T follicular helper cell (primary cell): Measurements from ENCODE around the gene VTI1A.
"Not testable (repeated sequence)": the region's sequence is repeated elsewhere in the genome, so short reads cannot be mapped to it uniquely, and the experiment has no call there.

Source experiments
- DNase-seq: peaks from one replicate; pipeline ENCODE4 v3.0.0-alpha.2; 2020; ENCODE audit warnings: low read depth

VTI1A gene

DNA sequence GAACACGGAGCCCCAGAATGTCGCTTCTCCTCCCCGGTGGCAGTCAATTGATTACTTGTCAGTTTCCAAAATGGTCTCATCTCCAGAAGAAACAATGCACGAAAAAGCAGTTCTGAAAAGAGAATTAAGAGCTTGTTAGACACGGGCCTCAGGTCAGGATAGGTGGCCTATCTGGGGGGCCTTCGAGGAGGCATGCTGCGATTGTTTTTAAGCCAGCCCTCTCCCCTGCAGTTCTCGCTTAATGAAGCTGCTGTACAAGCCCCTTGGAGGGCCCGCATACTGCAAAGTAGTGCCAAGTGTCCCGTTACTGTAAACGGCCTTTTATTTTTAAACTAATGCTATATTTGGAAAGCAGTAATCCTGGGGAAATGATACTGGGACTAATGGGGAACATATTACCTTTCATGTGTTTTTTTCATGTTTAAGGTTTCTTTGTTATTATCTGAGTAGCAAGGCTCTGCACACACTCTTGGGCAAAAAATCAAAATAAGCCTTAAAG is 388.3 kb downstream of the VTI1A start:
- no peak for DNase-seq

DNA sequence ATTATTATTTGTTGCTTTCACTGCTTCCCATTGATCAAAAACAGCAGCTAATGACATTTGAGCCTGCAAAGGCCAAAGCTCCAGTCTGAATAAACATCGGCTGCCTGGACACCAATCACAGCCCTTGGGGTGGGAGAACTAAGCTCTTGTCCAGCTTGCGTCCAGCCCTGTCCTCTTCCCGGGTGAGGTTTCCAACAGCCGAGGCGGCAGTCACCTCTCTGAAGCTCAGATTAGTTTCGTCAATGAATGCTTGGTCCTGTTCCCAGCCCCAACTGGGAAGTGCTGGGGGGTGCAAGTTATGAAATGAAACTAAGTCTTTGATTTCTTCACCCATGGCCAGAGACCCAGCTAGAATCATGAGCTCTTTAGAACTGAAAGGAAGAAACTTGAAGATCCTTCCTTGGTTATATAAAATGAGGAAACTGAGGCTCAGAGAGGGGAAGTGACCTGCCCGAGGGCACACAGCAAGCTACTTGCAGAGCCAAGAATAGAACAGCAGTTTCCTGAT is 389.0 kb downstream of the VTI1A start:
- DNase-seq, result no peak

DNA sequence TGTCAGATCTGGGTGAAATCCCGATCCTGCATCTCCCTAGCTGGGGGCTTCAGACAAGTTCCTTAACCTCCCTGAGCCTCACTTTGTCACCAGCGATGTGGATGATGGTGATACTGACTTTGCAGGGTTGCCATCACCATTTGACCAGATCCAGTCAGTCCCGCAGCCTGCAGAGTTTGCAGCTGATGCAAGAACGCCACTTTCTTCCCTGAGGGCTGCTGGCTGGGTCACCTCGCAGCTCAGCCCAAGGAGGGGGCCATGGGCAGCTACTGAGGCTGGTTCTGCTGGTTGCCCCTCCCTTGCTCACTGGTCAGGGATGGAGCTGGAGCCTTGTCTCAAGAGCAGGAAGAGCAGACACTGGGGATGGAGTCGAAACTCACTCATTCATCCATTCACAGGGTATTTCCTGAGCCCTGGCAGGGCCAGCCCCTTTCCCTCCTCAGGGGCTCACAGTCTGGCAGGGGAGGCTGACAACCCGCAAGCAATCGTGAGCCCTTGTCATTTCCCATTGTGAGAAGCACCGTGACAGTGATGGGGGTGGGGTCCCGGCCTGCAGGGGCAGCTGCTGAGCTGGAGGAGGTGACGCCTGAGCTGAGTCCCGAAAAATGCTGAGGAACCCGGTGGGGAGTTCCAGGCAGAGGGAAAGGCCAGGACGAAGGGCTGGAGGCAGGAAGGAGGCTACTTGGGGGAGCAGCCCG is 391.9 kb downstream of the VTI1A start:
- no peak for DNase-seq

GRCh38 chr10:112839928-112840654 is 393.1 kb downstream of the VTI1A start:
- DNase-seq, result no peak

DNA sequence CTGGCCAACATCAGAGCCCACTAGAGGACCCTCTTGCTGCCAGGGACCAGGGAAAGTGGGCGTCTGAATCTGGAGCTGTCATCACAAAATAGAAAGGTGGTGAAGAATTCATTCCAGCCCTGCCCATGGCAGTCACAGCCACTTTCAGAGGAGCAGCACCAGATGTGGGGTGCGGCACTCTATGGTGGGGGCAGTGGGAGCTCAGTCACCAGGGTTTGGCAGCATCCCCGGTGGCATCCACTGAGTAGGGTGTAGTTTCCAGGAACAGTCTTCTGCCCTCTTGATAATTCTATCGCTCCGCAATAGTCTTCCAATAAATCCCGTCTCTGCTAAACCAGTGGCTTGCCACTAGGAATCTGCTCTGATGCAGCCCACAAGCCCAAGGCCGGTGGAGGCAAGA is 394.5 kb downstream of the VTI1A start:
- DNase-seq, result no peak

DNA sequence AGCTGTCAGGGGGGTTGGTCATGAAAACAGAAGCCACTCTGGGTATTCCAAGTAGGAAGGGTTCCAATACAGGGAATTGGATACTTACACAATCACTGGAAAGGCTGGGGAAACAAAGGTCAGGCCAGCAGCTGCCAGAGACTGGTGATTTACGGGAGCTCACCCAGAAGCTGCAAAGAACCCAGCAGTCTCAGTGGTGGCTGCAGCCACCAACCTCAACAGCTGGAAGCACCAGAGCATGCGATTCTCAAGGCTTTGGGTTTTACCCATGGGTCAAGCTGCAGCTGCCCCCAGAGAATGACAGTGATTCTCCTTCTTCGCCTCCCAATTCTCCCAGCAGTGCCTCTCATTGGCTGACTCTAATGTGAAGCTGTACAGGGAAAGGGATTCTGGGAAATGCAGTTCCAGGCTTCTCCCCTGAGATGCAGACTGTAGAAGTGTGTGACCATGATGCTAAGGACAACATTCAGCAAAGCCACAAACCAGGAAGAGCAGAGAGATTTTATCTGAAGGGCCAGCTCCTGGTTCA is 395.9 kb downstream of the VTI1A start:
- no peak for DNase-seq

GRCh38 chr10:112843623-112844022 is 396.6 kb downstream of the VTI1A start:
- no peak for DNase-seq

DNA sequence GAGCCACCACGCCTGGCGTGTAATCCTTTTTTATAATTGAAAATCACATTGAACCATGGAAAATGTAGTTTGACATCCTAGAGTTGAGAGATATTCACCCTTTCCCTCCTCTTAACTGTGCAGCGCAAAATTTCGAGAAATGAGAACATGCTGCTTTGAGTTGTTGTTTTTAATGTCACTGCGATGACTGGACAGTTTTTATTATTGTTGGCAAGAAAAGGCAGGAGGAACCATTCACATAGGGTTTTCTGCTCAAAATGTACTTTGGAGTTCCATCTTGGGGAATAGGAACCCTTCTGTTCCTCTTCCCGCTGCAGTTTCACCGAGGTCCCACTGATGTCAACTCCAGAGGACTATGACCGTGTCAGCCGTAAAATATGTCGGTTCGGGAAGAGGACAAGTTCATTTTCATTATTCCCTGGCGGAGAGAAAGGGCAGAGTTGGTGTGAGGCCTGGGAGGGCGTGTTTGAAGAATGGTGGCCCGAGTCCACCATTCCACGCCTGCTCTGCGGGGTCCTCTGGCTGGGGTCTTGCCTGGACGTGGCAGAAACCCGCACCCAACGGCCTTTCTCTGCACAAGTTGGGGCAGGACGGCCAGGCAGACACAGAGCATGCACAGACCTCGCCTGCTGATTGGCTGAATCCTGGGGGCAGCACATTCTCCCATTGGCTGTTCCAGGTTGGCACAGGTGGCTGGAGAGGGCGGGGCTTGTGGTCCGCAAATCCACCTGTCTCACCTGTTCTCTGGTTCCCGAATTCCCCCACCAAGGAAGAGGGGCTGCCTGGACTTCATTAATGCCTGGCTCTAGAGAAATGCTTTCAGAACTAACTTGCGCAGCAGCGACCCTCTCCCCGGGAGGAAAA is 397.9 kb downstream of the VTI1A start:
- DNase-seq, result no peak

- DNase-seq, result no peak
These were observed 400.8 kb downstream of the VTI1A start for GRCh38 chr10:112847778-112848177.

GRCh38 chr10:112848228-112848627 is 401.2 kb downstream of the VTI1A start:
- no peak for DNase-seq

- DNase-seq, result no peak
These were observed 401.9 kb downstream of the VTI1A start for GRCh38 chr10:112848868-112849430.

DNA sequence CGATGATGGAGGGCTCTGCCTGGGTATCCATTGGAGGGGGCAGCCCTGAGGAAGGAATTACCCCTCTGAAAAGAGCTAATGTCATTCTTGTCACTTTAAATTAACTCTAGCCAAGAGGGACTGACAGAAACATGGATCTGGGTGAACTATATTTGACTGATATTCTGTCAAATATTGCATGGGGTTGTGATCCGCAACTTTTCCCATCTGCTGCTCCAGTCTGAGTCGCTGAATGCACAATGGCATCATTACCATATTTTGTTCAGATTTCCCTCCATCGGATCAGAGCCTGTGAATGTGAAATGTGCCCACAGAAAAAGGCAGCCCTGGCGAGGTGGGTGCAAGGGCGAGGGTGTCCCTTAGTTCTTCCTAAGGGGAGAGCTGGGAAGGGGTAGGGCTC is 402.5 kb downstream of the VTI1A start:
- no peak for DNase-seq

DNA sequence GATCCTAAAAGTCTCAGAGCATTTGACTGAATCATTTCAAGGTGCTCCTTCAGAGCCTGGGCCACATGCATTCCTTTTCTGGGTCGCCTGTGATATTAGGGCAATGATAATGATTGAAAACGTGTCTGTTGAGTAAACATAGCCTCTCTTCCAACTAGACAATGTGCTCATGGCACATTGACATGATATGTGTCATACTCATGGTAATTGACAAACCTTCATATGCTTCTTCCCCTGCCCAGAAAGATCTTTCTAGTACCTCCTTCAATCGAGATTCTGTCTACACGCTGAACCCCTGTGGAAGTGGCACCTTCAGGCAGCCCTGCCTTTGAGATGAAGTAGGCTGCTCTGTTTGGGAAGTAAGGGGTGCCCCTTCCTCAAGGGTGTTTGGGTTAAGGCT is 404.2 kb downstream of the VTI1A start:
- DNase-seq, result no peak

GRCh38 chr10:112851588-112852211 is 404.7 kb downstream of the VTI1A start:
- DNase-seq, result no peak

DNA sequence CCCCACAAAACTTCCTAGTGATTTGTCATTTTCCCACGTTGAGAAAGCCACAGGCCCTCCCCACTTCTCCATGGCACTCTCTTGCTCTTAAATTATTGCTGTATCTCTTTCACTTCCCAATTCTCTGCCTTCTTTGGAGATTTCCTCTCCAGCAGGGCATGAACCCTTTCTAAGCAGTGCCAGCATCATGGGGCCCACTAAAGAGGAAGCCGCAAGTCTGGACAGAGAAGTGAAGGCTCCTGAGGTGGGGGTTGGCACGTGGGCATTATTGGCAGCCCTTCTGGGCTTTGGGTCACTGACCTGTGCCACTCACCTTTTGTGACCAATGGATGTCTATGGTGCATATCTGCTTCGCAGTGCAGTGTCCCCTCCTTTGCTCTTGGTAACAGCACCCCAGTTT is 405.3 kb downstream of the VTI1A start:
- no peak for DNase-seq

GRCh38 chr10:112855134-112855533 is 408.1 kb downstream of the VTI1A start:
- no peak for DNase-seq

GRCh38 chr10:112857493-112857892 is 410.5 kb downstream of the VTI1A start:
- DNase-seq, result no peak

DNA sequence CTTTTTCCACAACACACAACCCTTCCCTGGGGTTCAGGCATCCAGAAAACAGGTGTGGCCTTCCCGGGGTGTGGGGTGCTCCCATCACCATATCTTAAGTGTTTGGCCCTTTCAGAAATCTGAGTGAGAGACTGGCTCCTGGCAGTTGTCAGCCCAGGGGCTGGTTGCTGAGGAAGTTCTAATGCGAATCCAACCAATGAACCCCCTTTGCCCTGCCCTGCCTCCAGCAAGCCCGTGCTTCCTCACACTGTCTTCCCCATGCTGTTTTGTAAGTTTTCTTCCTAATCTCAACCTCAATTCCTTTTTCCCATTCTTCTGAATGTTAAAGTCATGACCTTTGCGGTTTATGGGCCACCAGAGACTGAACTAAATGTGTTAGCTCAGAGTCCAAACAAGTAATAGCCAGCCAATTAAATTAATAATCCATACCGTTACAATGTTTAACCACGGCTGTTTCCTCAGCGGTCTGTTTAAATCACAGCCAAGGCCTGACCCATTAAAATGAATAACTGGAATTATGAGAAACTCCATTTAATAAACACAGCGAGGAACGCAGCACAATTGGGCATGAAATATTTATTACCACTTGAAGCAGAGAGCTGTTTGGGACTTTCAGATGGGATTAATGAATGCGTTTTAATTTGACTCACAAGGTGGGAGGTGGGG is 412.1 kb downstream of the VTI1A start:
- no peak for DNase-seq

DNA sequence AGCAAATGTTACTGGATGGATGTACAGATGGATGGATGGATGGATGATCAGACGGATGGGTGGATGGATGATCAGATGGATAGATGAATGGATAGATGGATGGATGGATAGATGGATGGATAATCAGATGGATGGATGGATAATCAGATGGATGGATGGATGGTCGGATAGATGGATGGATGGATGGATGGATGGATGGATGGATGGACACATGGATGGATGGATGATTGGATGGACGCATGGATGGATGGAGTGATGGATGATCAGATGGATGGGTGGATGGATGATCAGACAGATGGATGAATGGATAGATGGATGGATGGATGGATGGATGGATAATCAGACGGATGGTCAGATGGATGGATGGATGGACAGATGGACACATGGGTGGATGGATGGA is 412.8 kb downstream of the VTI1A start:
- DNase-seq, result no peak

GRCh38 chr10:112863461-112863860 is 416.4 kb downstream of the VTI1A start:
- not testable (repeated sequence) for DNase-seq
